H1 (cell line): ENCODE data around the gene DENND4C.

ENCODE experiments used
- KDM1A ChIP-seq: fragments of 200-600, 300-600 bp; sonication (generic); IDR thresholded peaks from 2 replicates; pipeline ENCODE4 v1.7.1; 2016; ENCODE audit warnings: mild to moderate bottlenecking, low read length, borderline replicate concordance
- RAD21 ChIP-seq, 2 experiments: IDR thresholded peaks in 1 of 2; conservative IDR thresholded peaks in 1 of 2; 2 replicates each; pipeline ENCODE4 v1.6.1; 2011; ENCODE audit warnings: low read depth in 2 of 2, low read length in 2 of 2, improper control_type of control experiment in 1 of 2, inconsistent platforms in 1 of 2, mild to moderate bottlenecking in 1 of 2, moderate library complexity in 1 of 2
- SRF ChIP-seq: IDR thresholded peaks from 2 replicates; pipeline ENCODE4 v1.6.1; 2011; ENCODE audit warnings: mild to moderate bottlenecking, low read depth, low read length, moderate library complexity
- TF ChIP-seq, protein P1 (sequence below), 3 experiments: IDR thresholded peaks; 1 replicate in 2 of 3; 2 replicates in 1 of 3; pipeline versions ENCODE4 v1.5.1 to v1.6.1; 2011; ENCODE audit warnings: low read length in 3 of 3, mild to moderate bottlenecking in 3 of 3, inconsistent platforms in 2 of 3, low read depth in 1 of 3, moderate library complexity in 1 of 3; ENCODE audit not compliant: insufficient read depth in 1 of 3; ENCODE audit errors: control extremely low read depth in 1 of 3

DNA sequence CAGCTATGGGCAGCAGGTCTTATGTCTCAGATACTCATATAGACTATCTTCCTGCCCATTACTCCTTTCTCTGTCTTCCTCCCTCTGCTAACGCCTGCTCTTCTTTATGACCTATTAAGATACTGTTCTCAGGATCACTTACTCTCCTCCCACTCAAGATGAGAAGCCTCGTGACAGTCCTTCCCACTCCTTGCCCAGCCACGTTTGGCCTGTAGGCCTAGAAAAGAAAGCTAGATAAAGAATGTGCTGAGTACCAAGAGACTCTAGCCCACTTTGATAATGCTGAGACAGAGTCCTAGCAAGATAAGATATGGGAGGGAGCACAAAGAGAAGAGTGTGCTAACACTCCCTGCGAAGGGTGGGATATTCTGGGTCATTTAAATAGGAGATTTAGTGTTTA is 6.8 kb upstream of the DENND4C start:
- no peak for TF ChIP-seq SRF
- TF ChIP-seq, protein P1, sequence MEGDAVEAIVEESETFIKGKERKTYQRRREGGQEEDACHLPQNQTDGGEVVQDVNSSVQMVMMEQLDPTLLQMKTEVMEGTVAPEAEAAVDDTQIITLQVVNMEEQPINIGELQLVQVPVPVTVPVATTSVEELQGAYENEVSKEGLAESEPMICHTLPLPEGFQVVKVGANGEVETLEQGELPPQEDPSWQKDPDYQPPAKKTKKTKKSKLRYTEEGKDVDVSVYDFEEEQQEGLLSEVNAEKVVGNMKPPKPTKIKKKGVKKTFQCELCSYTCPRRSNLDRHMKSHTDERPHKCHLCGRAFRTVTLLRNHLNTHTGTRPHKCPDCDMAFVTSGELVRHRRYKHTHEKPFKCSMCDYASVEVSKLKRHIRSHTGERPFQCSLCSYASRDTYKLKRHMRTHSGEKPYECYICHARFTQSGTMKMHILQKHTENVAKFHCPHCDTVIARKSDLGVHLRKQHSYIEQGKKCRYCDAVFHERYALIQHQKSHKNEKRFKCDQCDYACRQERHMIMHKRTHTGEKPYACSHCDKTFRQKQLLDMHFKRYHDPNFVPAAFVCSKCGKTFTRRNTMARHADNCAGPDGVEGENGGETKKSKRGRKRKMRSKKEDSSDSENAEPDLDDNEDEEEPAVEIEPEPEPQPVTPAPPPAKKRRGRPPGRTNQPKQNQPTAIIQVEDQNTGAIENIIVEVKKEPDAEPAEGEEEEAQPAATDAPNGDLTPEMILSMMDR (IDR thresholded peaks at IDR 0.05; ENCODE audit: control extremely low read depth in 1 of 3, insufficient read depth in 1 of 3, low read depth in 1 of 3, low read length in 3 of 3), result no peak
- TF ChIP-seq KDM1A, result no peak
- TF ChIP-seq RAD21 (IDR thresholded peaks at IDR 0.05 in 1 of 2, conservative IDR thresholded peaks at IDR 0.05 in 1 of 2; ENCODE audit: low read depth in 2 of 2, low read length in 2 of 2), result no peak
